Measurements from ENCODE around the gene EEF1AKMT1.

EEF1AKMT1 gene

DNA sequence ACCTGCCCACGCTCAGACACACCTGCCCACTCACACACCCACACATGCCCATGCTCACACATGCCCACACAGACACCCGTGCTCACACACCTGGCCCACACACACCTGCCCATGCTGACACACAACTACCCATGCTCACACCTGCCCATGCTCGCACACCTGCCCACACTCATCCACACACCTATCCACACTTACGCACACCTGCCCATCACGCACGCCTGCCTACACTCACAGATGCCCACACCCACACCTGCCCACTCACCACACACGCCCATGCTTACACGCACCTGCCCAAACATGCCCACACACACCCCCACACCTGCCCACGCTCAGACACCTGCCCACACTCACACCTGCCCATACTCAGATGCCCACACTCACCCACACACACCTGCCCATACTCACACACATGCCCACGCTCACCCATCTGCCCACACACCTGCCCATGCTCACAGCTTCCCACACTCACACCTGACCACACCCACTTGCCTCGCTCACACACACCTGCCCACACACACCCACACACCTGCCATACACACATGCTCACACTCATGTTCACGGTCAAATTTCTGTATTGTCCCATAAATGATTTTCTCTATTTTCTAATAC, 54.7 kb downstream of the EEF1AKMT1 start:
- no peaks in the 10 kb centered on the region for H3K9me2 ChIP-seq (replicated peaks; ENCODE audit: control insufficient read depth, low read length)
- no peak for TF ChIP-seq CTCF (IDR thresholded peaks at IDR 0.05; ENCODE audit: low read depth, low read length, poor library complexity, severe bottlenecking)
- TF ChIP-seq EZH2phosphoT487 (IDR thresholded peaks at IDR 0.05; ENCODE audit: borderline replicate concordance, low read length) = no peak

GRCh38 chr13:20717581-20718542, 55.9 kb downstream of the EEF1AKMT1 start:
- no peaks in the 10 kb centered on the region for H4K20me1 ChIP-seq (ENCODE audit: control insufficient read depth, insufficient read depth, low read depth, low read length)
- H3K4me2 ChIP-seq (ENCODE audit: low read length) = no peak overlapping the region
- no peaks in the 10 kb centered on the region for H3K36me3 ChIP-seq (ENCODE audit: control insufficient read depth, low read length)
- H3K9me3 ChIP-seq (ENCODE audit: control insufficient read depth, insufficient read depth, low read length) = no peaks in the 10 kb centered on the region
- TF ChIP-seq CTCF (IDR thresholded peaks at IDR 0.05; ENCODE audit: low read depth, low read length, poor library complexity, severe bottlenecking) (no peak), EZH2phosphoT487 (IDR thresholded peaks at IDR 0.05; ENCODE audit: borderline replicate concordance, low read length) (no peak)
- no peak overlapping the region for H3K27ac ChIP-seq (ENCODE audit: low read depth, low read length)
- H3K79me2 ChIP-seq (ENCODE audit: control insufficient read depth, low read length) = no peaks in the 10 kb centered on the region
- H3K4me1 ChIP-seq (ENCODE audit: control insufficient read depth, low read length) = no peaks in the 10 kb centered on the region
- no peaks in the 10 kb centered on the region for H3F3A ChIP-seq (ENCODE audit: control insufficient read depth, insufficient read depth)
- no peaks in the 10 kb centered on the region for H3K9me2 ChIP-seq (replicated peaks; ENCODE audit: control insufficient read depth, low read length)
- peaks cover 12% of the 10 kb centered on the region for H3K27me3 ChIP-seq (ENCODE audit: control insufficient read depth, low read length)
- no peak overlapping the region for H3K4me3 ChIP-seq (ENCODE audit: low read length)

More for the DNA sequence above, 54.7 kb downstream of the EEF1AKMT1 start:
- no peaks in the 10 kb centered on the region for H3K4me1 ChIP-seq (ENCODE audit: control insufficient read depth, low read length)
- H4K20me1 ChIP-seq (ENCODE audit: control insufficient read depth, insufficient read depth, low read depth, low read length) = no peaks in the 10 kb centered on the region
- no peak overlapping the region for H3K27ac ChIP-seq (ENCODE audit: low read depth, low read length)
- no peaks in the 10 kb centered on the region for H3K9me3 ChIP-seq (ENCODE audit: control insufficient read depth, insufficient read depth, low read length)
- H3K4me3 ChIP-seq (ENCODE audit: low read length) = no peak overlapping the region
- H3K79me2 ChIP-seq (ENCODE audit: control insufficient read depth, low read length) = no peaks in the 10 kb centered on the region
- no peaks in the 10 kb centered on the region for H3K36me3 ChIP-seq (ENCODE audit: control insufficient read depth, low read length)
- no peaks in the 10 kb centered on the region for H3F3A ChIP-seq (ENCODE audit: control insufficient read depth, insufficient read depth)
- H3K4me2 ChIP-seq (ENCODE audit: low read length) = no peak overlapping the region
- H3K27me3 ChIP-seq (ENCODE audit: control insufficient read depth, low read length) = peaks cover 2% of the 10 kb centered on the region

GRCh38 chr13:20716951-20717350, 56.8 kb downstream of the EEF1AKMT1 start:
- H3K36me3 ChIP-seq (ENCODE audit: control insufficient read depth, low read length) = no peaks in the 10 kb centered on the region
- no peak for TF ChIP-seq CTCF (IDR thresholded peaks at IDR 0.05; ENCODE audit: low read depth, low read length, poor library complexity, severe bottlenecking)
- no peak for TF ChIP-seq EZH2phosphoT487 (IDR thresholded peaks at IDR 0.05; ENCODE audit: borderline replicate concordance, low read length)
- H3K9me2 ChIP-seq (replicated peaks; ENCODE audit: control insufficient read depth, low read length) = no peaks in the 10 kb centered on the region
- peaks cover 13% of the 10 kb centered on the region for H3K27me3 ChIP-seq (ENCODE audit: control insufficient read depth, low read length)
- no peaks in the 10 kb centered on the region for H3K79me2 ChIP-seq (ENCODE audit: control insufficient read depth, low read length)
- no peak overlapping the region for H3K4me3 ChIP-seq (ENCODE audit: low read length)
- no peaks in the 10 kb centered on the region for H3K9me3 ChIP-seq (ENCODE audit: control insufficient read depth, insufficient read depth, low read length)
- H4K20me1 ChIP-seq (ENCODE audit: control insufficient read depth, insufficient read depth, low read depth, low read length) = no peaks in the 10 kb centered on the region
- no peaks in the 10 kb centered on the region for H3K4me1 ChIP-seq (ENCODE audit: control insufficient read depth, low read length)
- H3K4me2 ChIP-seq (ENCODE audit: low read length) = no peak overlapping the region
- no peak overlapping the region for H3K27ac ChIP-seq (ENCODE audit: low read depth, low read length)
- H3F3A ChIP-seq (ENCODE audit: control insufficient read depth, insufficient read depth) = no peaks in the 10 kb centered on the region
